Neural crest cell (in vitro differentiated cells): ENCODE results near the gene COX11. TPM values are rescaled to one million over a fixed set of nuclear protein-coding genes. Genes with fewer than 3 reads are reported as not detected.

Experiments
- DNase-seq: peaks from one replicate; pipeline ENCODE4 v3.0.0; 2021; ENCODE audit warnings: low read depth, mixed read lengths, low spot score
- H3K27ac Mint-ChIP-seq: one replicate; pipeline ENCODE4 v1.8.0; 2021; ENCODE audit warnings: mild to moderate bottlenecking, mixed read lengths; ENCODE audit not compliant: unreplicated experiment
- H3K27me3 Mint-ChIP-seq: 2 replicates; pipeline ENCODE4 v1.8.0; 2021; ENCODE audit warnings: low read depth, mild to moderate bottlenecking, mixed read lengths
- H3K36me3 Mint-ChIP-seq: 2 replicates; pipeline ENCODE4 v1.8.0; 2021; ENCODE audit warnings: low read depth, mild to moderate bottlenecking, mixed read lengths
- H3K4me1 Mint-ChIP-seq: 2 replicates; pipeline ENCODE4 v1.8.0; 2021; ENCODE audit warnings: mixed read lengths
- H3K4me3 Mint-ChIP-seq: one replicate; pipeline ENCODE4 v1.8.0; 2021; ENCODE audit warnings: mild to moderate bottlenecking, mixed read lengths
- H3K9me3 Mint-ChIP-seq: 2 replicates; pipeline ENCODE4 v1.8.0; 2021; ENCODE audit warnings: mixed read lengths
- CTCF ChIP-seq: fragments of 200-600 bp; sonication (generic); conservative IDR thresholded peaks from 2 replicates; pipeline ENCODE4 v1.5.0; 2021; ENCODE audit warnings: antibody characterized with exemption, mild to moderate bottlenecking
- total RNA-seq: library from RNA; stranded (reverse); gene quantifications from 2 replicates; pipeline ENCODE4 v1.2.1, GENCODE V29; 2021

Gene COX11
- total RNA-seq, 1 donor from 2014 or later, result 73.0 TPM

GRCh38 chr17:54992797-54993639, 24.6 kb upstream of the COX11 start:
- peaks cover 4% of the 10 kb centered on the region for H3K4me1 Mint-ChIP-seq
- no peak overlapping the region for H3K4me3 Mint-ChIP-seq
- H3K27ac Mint-ChIP-seq, result no peak overlapping the region
- TF ChIP-seq CTCF, result peak; percentile 81
- DNase-seq, result no peak
- no peaks in the 10 kb centered on the region for H3K27me3 Mint-ChIP-seq
- H3K36me3 Mint-ChIP-seq, result peaks cover 6% of the 10 kb centered on the region
- H3K9me3 Mint-ChIP-seq, result no peaks in the 10 kb centered on the region

DNA sequence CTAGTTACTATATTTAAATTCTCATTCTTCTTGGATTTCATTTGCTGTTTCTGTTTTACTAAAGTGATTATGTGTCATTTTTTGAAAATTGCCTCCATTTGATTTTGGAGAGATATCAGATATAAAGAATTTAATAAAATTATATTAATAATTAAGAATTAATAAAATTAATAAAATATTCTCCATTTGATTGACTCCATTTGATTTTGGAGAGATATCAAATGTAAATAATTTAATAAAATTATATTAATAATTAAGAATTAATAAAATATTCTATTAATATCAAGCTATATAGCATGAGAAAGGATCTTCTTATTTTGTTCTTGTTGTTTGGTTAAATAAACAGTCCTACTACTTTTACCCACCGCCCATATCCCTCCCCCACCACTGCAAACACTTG, 23.1 kb upstream of the COX11 start:
- Mint-ChIP-seq H3K9me3 (no peaks in the 10 kb centered on the region), H3K27ac (no peak overlapping the region), H3K4me1 (peaks cover 4% of the 10 kb centered on the region), H3K4me3 (no peak overlapping the region), H3K27me3 (no peaks in the 10 kb centered on the region), H3K36me3 (peaks cover 6% of the 10 kb centered on the region)
- DNase-seq, result no peak
- TF ChIP-seq CTCF, result no peak

- no peak for TF ChIP-seq CTCF
- peaks cover 4% of the 10 kb centered on the region for H3K4me1 Mint-ChIP-seq
- H3K27ac Mint-ChIP-seq, result no peak overlapping the region
- no peak for DNase-seq
- H3K9me3 Mint-ChIP-seq, result no peaks in the 10 kb centered on the region
- H3K27me3 Mint-ChIP-seq, result no peaks in the 10 kb centered on the region
- no peak overlapping the region for H3K4me3 Mint-ChIP-seq
- H3K36me3 Mint-ChIP-seq, result peaks cover 3% of the 10 kb centered on the region
Measured at GRCh38 chr17:54990118-54990517, 21.7 kb upstream of the COX11 start.

DNA sequence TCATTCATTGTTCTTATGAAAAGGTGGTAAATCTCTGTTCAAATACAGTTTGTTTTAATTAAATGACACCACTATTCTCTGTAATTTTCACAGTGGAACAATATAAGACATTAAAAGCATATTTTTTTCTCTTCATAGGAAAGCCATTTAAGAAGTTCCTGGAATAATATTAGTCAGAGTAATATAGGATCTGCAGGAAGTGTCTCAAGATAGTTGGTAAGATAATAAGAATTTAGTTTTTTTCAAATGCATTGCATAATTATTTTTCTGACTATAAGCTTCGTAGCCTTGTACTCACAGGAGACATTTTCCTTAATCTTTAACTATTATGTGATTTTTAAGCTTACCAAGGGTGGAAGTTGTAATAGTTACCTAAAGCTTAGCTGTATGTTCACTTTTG, 17.0 kb upstream of the COX11 start:
- no peak for TF ChIP-seq CTCF
- Mint-ChIP-seq H3K4me1 (peaks cover 4% of the 10 kb centered on the region), H3K27ac (no peak overlapping the region), H3K9me3 (peaks cover 7% of the 10 kb centered on the region), H3K36me3 (peaks cover 14% of the 10 kb centered on the region), H3K4me3 (no peak overlapping the region), H3K27me3 (no peaks in the 10 kb centered on the region)
- DNase-seq, result no peak

DNA sequence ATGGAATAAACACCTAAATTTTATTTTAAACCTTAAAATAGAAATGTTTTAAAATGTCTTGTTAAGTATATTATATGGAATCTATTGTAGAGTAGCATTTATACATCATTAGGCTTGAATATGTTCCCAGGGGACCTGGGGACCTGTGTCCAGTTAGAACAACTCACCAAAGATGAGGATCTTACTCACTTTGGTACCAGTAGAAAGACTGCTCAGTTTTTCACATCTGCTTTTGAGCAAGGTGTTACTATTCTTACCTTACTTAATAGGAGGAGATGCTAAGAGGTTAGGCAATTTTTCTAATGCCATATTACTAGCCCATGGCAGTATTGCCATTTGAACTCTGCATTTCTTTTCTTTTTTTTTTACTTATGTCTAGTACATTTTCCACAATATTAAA, 14.8 kb upstream of the COX11 start:
- H3K9me3 Mint-ChIP-seq, result peaks cover 17% of the 10 kb centered on the region
- no peak for DNase-seq
- H3K27ac Mint-ChIP-seq, result no peak overlapping the region
- no peak for TF ChIP-seq CTCF
- H3K27me3 Mint-ChIP-seq, result no peaks in the 10 kb centered on the region
- H3K4me3 Mint-ChIP-seq, result no peak overlapping the region
- H3K36me3 Mint-ChIP-seq, result peaks cover 25% of the 10 kb centered on the region
- H3K4me1 Mint-ChIP-seq, result no peaks in the 10 kb centered on the region
